Measurements from ENCODE around the gene MISP.

MISP gene

DNA sequence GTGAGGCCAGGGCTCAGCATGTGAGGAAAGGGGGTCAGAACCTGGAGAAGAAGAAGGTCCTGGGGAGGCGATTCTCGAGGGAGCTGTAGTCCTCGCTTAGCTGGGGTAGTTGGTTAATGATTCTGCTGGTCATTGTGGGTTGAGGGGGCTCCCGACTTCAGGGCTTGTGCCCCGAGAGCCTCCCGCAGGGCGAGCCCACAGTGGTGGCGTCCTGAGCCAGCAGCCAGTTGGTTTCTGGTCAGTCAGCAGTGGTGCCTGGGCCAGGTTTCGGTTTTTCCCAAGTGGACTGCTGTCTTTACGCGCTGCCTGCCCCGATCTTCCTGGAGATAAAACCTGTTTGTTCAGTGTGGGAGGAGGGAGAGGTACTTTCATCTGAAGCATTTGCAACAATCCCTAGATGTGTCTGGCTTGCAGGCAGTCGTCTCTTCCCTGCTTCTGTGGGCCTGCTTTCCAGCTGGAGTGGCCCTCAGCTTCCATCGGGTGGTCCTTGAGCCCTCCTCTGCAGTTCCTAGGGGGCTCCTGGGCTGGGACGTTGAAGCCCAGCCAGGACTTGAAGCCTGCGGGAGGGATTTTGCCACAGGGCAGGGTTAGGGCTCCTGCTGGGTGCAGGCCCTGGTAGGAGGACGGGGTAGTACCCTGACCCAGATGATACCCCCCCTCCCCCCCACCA lies 49.6 kb downstream of the MISP start:
- DNase-seq = no peak

DNA sequence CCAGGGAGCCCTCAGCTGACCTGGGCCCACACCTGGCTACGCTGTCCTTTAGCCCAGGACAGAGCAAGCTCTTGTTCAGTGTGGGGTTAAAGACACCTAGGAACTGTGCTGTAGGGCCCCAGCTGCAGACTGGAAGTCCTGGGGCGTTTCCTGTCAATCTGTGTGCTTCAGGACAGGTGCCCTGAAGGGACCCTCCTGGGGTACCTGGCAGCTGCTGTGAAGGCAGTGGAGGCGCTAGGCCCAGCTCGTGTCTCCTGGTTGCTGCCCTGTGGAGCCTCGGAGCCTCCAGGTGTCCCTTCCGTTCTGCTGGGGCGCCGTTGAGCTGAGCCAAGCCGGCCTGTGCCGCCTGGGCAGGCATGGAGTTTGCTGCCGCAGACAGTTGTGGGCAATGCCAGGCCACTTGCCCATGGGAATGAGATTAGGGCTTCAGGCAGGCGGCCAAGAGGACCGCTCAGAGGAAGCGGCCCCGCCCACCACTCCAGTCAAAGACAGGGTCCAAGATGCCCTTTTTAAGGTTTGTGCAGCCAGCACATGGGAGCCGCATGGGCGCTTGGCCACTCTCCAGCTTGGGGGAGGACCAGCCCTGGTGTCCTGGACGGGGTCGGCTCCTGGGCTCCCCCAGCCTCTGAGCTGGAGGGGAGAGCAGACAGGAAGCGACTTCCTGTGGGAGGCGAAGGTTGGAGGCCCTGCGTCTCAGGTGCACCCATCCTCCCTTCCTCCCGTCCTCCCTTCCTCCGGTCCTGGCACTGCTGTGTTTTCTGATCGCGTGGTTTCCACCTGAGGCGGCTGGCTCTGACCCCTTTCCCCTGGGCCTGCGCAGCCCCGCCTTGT lies 50.3 kb downstream of the MISP start:
- DNase-seq = no peak

DNA sequence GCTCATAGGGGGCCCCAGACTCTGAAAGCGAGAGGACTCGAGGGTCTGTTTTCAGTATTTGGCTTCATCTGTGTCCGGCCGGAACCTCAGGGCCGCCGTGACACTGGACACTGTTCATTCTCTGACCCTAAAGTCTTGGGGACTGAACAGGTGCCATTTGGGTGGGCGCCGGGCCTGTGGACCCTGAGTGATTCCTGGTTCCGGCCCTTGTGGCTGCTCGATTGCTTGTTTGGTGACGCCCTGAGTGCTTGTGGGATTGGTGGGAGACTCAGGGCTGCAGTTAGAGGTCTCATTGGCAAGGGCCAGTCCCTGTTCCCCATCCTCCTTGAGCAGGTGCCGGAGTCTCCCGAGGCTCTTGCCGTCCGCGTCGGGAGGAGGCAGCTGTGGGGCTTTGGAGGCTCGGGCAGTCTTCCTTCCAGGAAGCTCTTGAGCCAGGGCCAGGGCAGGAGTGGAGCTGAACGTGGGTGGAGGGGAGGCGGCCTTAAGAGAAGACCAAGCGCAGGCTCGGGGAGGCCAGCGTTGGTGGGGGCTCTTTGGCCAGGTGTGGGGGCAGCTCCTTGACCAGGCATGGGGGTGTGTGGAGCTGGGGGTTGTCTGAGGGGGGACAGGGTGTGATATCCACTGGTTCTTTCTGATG lies 51.1 kb downstream of the MISP start:
- DNase-seq = no peak

DNA sequence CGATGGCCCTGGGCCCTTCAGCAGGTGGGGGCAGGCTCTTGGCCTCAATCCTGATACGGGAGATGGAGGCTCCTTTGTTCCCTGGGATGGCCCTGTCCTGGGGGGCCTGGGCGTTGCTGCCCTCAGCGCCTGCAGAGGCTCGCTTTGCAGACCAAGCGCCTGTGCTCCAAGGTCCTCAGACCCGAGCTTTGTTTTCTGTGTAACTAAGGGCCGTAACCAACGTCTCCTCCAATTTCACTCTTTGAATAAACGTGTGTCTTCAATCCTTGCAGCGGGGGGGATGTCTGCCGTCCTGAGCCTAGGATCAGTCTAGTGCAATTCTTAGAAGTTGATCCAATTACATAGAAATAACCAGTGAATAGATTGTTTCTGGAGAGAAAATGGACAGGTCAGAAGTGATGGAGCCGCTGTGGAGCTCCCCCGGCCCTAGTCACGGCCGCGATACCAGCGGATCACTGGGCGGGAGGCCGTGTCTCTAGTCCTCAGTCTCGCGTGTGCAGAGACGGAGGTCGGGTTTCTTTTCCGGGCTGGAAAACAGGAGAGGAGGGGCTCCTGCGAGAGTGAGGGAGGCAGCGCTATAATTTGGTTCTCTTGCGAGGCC lies 51.7 kb downstream of the MISP start:
- DNase-seq = no peak

DNA sequence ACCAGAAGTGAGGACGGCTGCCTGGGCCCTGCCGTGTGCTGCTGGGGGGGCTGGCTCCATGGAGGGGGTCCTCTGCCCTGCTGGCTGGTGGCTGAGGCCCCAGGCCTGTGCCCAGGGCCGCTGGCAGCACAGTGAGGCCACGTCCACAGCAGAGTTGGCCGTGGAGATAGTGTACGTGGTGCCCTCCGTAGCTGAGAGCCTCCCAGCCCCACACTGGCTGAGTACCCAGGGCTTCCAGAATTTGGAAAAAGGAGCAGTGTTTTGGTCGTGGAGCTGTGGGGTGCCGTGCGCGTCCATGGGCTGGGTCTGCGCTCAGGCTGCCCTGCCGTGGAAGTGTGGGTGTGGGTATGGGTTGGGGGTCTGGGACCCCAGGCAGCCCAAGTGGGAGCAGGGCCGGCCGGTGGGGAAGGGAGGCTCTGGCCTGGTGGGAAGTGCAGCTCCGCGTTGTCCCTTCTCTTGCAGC lies 52.2 kb downstream of the MISP start:
- DNase-seq = no peak

DNA sequence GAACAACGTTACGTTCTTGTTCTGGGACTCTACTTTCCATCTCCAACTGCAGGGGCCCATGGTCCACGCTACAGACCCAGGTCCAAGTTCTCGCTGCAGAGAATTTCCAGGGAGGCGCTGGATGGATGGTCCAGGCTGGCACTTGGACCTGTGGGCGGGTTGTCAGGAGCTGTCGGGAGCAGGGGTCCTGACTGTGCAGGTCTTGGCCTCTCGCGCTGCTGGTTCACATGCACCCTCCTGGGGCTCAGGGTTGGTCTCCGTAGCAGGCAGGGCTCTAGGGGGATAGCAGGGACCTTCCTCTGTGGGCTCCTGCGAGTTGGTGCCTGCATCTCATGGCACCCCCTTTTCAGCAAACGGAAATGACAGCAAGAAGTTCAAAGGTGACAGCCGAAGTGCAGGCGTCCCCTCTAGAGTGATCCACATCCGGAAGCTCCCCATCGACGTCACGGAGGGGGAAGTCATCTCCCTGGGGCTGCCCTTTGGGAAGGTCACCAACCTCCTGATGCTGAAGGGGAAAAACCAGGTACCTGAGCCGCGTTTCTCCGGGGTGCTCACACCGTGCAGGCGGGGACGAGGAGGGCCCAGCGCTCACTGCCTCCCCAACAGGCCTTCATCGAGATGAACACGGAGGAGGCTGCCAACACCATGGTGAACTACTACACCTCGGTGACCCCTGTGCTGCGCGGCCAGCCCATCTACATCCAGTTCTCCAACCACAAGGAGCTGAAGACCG lies 52.9 kb downstream of the MISP start:
- DNase-seq = no peak

DNA sequence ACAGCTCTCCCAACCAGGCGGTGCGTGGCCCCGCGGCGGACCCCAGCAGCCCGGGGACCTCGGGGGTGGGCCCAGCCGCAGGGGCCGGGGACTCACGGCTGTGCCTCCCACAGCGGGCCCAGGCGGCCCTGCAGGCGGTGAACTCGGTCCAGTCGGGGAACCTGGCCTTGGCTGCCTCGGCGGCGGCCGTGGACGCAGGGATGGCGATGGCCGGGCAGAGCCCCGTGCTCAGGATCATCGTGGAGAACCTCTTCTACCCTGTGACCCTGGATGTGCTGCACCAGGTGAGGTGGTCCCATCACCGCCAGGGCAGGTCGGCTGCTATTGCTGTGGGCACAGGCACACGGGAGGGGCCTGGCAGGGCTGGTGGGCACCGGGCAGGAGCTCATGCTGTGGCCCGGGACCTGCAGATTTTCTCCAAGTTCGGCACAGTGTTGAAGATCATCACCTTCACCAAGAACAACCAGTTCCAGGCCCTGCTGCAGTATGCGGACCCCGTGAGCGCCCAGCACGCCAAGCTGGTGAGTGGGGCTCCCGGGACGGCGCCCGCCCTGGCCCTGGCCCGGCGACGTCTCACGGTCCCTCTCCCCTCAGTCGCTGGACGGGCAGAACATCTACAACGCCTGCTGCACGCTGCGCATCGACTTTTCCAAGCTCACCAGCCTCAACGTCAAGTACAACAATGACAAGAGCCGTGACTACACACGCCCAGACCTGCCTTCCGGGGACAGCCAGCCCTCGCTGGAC lies 53.7 kb downstream of the MISP start:
- DNase-seq = no peak

DNA sequence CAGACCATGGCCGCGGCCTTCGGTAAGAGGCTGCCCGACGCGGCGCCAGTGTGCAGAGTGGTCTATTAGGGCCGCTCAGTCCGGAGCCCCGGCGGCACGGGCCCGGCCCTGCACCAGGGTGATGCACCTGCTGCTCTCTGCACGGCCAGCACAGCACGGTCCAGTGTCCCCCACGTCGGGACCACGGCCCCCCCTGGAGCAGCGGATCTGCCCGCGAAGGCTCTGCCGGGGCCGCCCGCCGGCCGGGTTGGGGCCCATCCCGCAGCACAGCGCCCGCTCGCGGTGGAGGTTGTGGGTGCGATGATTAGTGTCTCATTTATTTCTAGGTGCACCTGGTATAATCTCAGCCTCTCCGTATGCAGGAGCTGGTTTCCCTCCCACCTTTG lies 54.2 kb downstream of the MISP start:
- DNase-seq = no peak

DNA sequence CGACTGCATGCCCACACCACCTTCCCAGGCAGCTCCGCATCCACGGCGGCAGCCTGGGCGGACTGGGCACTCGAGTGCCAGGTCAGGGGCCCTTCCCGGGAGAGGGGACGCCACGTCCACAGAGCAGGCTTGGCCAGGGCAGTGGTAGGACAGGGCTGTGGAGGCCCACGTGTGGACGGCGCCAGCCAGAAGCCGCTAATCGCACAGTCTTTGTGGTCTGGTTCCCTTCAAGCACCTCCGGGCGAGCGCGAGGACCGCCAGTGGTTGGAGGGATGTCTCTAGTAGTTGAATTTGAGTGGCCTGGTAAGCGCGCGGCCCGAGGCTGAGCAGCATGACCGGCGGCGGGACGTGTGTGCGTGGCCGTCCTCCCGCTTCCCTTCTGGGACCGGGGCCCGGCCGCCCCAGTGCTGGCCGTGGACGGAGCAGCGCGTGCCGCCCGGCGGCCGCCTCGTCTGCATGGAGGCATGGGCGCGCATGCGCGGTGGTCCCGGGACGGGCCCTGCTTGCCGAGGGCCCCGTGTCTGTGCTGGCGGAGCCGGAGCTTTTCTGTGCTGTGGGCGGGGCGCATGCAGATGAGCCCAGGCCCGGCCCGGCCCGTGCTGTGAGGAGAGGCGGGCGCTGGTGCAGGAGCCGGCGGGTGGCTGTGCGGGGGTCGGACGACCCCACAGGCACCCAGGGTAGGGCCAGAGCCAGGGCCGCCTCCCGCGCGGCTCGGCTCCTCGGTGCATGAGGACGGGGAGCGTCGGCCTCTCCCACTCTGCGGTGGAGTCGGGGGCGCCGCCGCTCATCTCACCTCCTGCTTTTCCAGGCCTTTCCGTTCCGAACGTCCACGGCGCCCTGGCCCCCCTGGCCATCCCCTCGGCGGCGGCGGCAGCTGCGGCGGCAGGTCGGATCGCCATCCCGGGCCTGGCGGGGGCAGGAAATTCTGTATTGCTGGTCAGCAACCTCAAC lies 55.0 kb downstream of the MISP start:
- DNase-seq = no peak

DNA sequence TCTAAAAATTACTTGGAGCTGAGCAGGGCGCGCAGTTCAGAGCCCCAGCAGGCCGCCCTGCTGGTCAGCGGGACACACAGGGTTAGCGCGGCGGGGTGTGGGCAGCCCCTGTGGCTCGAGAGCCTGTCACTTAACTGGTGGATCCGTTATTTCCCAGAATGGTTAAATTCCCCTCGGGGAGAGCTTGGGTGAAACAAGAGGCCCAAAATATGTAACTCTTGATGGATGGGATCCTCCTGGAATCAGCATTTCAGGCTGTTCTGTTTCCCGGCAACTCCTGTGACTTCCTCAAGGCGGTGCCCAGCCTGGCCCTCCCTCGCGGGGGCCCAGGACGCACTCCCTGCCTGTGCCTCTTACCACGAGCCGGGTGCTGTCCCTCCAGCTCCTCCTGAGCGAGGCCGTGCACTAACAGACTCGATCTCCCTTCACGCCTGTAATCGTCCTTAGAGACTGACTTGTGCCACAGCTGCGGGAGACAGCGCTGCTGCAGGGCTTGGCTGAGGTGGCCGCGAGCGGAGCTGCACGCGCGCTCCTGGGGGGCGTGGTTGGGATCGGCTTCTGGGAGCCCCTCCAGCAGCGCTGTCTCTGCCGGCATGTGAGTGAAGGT lies 56.0 kb downstream of the MISP start:
- no peak for DNase-seq

DNA sequence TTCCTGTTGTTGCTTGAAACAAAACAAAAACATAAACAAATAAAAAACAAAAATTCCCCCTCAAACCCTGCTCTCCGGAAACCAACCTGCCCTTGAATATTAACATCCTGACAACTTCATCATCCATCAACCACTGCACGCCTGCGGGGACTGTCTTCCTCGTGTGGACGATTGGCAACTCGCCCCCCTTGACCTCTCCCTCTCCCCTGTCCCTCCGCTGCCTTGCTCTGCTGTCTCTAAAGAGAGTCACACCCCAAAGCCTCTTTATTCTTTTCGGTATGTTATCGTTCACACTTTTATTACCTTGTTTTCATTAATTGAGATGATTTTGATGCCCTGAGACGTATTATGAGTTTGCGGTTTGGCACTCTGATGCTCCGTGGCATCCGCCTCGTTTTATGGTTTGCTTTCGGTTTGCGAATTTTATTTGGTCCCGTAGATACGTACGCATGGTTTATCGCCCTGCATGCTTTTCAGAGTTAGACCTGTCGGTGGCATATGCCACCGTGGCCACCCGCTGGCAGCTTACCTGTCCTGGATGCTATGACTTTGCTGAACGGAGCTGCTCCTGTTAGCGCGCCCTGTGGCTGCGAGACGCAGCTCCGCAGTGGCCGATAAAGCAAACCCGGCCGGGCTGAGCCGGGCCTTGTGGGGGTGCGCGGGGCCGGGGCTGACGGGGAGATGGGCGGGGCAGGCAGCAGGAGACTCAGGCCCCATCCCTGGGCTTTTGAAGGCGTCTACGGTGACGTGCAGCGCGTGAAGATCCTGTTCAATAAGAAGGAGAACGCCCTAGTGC lies 56.9 kb downstream of the MISP start:
- DNase-seq = no peak

DNA sequence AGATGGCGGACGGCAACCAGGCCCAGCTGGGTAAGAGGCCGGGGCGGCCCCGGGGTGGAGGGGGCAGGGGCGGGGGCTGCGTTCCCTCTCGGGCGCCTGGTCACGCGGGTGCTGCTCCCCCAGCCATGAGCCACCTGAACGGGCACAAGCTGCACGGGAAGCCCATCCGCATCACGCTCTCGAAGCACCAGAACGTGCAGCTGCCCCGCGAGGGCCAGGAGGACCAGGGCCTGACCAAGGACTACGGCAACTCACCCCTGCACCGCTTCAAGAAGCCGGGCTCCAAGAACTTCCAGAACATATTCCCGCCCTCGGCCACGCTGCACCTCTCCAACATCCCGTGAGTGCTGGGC lies 57.5 kb downstream of the MISP start:
- DNase-seq = no peak

DNA sequence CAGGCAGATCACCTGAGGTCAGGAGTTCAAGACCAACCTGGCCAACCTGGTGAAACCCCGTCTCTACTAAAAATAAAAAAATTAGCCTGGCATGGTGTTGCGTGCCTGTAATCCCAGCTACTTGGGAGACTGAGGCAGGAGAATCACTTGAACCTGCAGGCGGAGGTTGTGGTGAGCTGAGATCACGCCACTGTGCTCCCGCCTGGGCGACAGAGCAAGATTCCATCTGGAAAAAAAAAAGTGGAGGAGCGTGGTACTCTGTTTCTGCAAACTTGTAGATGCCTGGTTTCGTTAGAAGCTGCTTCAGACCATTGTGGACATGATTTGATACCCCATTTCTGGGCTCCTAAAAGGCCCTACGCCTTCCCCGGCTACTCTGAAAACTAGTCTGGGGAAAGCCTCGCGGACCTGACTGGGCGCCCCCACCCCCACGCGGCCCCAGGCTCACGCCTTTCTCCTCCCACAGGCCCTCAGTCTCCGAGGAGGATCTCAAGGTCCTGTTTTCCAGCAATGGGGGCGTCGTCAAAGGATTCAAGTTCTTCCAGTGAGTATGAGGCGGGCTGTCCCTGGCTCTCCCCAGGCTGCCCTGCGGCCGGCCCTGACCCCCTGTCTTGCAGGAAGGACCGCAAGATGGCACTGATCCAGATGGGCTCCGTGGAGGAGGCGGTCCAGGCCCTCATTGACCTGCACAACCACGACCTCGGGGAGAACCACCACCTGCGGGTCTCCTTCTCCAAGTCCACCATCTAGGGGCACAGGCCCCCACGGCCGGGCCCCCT lies 59.4 kb downstream of the MISP start:
- no peak for DNase-seq

DNA sequence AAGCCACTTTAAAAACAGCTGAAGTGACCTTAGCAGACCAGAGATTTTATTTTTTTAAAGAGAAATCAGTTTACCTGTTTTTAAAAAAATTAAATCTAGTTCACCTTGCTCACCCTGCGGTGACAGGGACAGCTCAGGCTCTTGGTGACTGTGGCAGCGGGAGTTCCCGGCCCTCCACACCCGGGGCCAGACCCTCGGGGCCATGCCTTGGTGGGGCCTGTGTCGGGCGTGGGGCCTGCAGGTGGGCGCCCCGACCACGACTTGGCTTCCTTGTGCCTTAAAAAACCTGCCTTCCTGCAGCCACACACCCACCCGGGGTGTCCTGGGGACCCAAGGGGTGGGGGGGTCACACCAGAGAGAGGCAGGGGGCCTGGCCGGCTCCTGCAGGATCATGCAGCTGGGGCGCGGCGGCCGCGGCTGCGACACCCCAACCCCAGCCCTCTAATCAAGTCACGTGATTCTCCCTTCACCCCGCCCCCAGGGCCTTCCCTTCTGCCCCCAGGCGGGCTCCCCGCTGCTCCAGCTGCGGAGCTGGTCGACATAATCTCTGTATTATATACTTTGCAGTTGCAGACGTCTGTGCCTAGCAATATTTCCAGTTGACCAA lies 60.1 kb downstream of the MISP start:
- no peak for DNase-seq

DNA sequence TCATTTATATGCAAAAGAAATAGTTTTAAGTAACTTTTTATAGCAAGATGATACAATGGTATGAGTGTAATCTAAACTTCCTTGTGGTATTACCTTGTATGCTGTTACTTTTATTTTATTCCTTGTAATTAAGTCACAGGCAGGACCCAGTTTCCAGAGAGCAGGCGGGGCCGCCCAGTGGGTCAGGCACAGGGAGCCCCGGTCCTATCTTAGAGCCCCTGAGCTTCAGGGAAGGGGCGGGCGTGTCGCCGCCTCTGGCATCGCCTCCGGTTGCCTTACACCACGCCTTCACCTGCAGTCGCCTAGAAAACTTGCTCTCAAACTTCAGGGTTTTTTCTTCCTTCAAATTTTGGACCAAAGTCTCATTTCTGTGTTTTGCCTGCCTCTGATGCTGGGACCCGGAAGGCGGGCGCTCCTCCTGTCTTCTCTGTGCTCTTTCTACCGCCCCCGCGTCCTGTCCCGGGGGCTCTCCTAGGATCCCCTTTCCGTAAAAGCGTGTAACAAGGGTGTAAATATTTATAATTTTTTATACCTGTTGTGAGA lies 60.7 kb downstream of the MISP start:
- DNase-seq = no peak

DNA sequence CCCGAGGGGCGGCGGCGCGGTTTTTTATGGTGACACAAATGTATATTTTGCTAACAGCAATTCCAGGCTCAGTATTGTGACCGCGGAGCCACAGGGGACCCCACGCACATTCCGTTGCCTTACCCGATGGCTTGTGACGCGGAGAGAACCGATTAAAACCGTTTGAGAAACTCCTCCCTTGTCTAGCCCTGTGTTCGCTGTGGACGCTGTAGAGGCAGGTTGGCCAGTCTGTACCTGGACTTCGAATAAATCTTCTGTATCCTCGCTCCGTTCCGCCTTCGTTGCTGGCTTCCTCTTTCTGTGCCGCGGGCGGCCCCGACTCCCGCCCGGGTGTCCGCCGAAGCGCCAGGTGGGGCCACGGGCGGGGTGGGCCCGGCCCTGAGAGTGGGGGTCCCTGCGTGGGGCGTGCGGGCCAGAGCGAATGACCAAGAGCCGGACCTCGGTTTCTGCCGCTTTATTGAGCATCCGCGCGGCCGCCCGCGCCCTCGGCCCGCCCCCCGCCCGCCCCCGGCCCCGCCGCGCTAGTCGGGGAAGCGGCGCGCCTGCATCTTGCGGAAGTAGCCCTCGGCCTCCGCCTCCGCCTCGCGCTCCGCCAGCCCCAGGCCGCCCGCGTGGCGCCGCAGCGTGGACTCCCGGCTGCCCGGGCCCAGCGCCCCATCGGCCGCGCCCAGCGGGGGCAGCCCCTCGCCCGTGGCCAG lies 61.3 kb downstream of the MISP start:
- no peak for DNase-seq

DNA sequence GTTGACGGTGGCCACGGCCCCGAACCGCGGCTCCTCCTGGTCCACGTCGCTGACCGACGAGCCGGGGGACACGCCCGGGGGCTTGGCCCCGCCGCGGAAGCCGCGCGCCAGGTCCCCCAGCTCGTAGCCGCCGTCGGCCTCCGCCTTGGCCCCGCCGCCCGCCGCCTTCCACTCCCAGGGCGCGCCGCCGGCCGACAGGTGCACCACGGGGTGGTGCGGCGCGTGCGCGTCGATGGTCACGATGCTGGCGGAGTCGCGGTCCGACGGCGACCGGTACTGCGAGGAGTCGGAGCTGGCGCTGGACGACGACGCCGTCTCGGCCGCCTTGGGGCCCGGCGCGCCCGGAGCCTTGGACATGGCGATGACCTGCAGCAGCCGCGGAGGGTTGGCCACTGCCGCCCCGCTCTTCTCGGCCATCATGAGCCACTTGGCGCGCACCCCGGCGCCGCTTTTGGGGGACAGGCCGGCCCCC lies 61.9 kb downstream of the MISP start:
- DNase-seq = no peak
